Stimulated activated CD8-positive, alpha-beta memory T cell treated with anti-CD3 and anti-CD28 coated beads, Interleukin-2, amount 100 ng/mL, for 48 hours (primary cell): Measurements from ENCODE around the gene COPE.
A peak's percentile ranks its signal among the peaks of the same experiment; 100 is the strongest.

Source experiments
- DNase-seq, 2 donors: peaks; one replicate each; pipeline ENCODE4 v3.0.0-alpha.2; 2020; ENCODE audit warnings: low read depth in 2 of 2

Gene COPE

DNA sequence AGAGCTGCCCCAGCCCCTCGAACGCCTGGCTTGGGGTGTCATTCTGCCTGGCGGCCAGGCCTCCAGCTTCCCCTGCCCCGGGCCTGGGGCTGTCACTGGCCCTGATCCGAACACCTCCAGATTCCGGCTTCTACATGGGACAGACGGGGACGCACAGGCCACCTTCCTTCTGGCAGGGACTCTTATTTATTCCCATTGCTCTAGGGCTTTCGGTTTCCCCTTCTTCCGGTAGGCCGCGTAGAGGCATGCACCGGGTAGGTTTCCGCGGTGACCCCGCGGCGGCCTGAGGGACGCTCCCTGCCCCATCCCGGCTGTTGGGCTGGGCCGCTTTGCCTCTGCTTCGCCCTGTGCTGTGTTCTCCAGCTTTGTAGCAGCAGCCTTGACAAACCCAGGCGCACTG is 51.4 kb downstream of the COPE start:
- no peak for DNase-seq

DNA sequence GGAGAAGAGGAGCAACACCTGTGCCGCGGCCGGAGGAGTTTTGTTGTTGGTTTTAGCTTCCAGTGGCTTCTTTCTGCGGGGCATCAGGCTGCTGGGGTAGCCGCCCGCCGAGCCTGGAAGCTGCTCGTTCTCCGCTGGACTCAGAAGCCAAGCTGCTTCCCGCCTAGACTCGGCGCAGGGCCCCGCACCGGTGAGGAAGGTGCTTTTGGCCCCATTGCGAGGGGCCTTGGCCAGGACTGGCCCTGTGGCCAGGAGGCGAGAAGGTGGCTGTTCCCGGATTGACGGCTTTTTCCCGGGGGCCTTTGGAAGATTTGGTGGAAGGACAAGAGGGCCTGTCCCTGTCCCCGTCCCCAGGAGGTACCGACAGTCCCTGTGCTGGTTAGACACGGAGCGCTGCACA is 52.0 kb downstream of the COPE start:
- no peak for DNase-seq

DNA sequence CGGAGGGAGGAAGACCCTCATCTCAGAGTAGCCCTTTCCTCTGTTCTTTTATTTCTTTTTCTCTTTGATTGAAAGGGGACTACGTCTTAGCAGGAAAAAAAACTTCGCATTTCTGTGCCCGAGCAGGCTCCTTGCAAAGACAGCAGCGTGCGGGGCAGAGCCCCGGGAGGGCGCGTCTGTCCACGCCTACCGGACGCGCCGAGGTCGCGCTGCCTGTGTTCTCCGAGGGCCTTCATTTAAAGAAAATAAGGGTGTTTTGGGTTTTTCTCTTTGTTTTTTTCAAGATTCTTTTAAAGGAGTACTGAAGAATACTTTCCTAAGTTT is 52.4 kb downstream of the COPE start:
- DNase-seq = no peak

DNA sequence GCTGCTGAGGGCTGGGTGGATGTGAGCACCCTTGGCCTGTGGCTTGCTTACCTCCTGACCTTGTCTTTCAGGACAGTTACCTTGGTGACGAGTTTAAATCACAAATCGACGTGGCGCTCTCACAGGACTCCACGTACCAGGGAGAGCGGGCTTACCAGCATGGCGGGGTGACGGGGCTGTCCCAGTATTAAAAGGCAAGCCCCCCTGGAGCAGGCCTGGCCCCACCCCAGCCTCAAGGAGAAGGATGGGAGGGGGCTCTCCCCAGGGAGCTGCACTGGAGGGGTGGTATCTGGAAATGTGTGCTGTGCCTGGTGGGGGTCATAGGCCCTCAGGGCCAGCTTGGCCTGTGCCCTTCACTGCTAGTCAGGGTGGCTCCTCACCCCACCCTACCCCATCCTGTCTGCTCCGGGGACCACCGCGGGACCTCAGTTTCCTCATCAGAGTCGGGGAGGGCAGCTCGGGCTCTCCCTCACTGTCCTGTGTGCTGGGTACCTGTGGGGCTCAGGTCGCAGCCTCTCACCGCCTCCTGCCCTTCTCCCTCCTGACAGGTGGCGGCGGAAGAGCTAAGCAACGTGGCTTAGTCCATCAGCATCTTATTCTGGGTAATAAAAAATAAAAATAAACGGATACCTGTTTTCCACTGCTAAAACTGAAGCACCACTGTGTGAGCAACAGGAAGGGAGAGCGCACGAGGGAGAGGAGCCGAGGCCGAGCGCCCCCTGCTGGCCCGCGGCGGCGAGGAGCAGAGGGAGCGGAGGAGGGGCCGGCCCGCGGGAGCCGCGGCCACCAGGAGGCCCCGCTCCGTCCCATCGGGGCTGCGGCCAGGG is 53.0 kb downstream of the COPE start:
- DNase-seq = peak; percentile 52

DNA sequence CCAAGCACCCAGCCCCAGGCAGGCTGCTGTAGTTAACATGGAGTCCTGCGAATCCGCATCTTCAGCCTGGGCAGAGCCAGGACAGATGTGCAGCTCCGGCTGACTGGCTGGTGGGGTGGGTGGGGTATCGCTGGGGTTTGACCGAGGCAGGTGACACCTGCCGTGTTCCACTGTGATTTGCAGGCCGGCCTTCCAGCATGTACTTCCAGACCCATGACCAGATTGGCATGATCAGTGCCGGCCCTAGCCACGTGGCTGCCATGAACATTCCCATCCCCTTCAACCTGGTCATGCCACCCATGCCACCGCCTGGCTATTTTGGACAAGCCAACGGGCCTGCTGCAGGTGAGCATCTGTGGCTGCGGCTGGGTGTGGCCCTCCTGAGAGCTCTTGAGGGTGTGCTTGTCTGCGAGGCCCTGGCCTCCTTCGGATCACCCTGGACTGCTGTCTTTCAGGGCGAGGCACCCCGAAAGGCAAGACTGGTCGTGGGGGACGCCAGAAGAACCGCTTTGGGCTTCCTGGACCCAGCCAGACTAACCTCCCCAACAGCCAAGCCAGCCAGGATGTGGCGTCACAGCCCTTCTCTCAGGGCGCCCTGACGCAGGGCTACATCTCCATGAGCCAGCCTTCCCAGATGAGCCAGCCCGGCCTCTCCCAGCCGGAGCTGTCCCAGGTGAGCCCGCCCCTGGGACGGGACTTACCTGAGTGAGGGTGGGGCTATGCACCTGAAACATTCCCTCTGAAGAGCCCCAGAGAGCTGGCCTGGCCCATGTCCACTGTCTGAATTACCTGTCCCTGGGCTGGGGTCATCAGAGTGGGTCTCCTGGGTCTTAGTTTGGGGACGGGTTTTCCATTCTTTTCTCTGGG is 53.8 kb downstream of the COPE start:
- DNase-seq = no peak

DNA sequence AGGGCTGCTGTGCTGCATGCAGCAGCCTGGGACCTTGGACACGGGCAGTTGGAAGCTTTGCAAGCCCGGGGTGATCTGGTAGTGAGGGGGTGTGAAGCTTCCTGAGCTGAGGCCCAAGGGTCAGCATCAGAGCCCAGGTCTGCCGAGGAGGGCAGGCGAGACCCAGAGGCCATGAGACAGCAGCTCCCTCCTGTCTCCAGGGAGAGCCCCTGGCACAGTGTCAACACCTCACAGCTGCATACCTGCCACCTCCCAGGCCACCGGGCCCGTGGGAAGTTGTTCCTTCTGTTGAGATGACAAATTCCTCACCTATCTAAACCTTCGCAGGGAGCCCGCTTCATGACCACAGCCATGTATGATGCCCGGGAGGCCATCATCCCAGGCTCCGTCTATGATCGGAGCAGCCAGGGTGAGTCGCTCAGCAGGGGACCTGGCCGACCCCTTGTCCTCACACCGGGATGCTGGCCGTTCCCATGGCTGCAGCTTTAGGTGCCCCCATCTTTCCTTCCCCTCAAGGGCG is 55.3 kb downstream of the COPE start:
- no peak for DNase-seq

DNA sequence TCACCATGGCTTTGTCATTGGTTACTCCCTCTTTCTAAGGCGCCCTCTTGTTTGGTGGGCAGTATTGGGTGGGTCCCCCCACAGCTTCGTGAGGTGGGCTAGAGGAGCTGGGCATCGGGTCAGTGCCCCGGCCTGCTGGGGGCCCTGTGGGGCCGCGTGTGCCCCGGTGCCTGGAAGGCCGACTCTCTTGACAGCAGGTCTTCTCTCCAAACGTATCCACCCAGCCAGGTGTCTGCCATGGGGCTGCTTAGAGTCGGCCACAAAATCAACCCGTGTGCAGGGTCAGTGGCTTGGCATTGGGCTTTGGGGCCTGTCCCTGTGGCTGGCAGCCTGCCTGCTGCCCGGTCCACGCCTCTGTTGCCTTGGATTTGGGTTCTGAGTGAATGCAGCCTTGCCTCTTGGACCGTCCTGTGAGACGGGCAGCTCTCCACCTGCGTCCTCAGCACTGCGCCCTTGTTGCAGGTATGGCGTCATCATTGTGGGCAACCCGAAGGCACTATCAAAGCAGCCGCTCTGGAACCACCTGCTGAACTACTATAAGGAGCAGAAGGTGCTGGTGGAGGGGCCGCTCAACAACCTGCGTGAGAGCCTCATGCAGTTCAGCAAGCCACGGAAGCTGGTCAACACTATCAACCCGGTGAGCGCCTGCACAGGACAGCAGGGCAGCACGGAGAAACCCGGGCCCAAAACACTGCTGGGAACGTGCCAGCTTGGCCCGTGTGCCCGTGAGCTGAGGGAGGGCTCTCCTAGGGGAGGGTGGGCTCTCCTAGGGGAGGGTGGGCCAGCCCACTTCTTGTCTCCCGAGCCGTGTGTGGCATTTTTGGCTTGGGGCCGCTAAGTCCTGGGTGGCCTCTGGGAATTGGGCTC is 56.0 kb downstream of the COPE start:
- DNase-seq = no peak

DNA sequence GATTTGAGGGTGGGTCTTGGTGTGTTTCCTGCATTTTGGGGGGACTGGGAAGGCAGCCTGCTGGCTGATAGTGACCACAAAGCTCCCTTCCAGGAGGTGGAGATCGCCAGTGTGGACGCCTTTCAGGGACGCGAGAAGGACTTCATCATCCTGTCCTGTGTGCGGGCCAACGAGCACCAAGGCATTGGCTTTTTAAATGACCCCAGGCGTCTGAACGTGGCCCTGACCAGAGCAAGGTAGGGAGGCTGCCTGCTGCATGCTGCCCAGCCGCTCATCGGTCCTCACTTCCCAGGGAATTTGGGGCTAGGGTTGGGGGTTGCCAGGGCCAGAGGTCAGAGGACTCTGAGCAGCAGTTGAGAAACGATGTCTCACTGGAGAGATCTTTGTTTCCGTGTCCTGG is 57.3 kb downstream of the COPE start:
- DNase-seq = no peak

DNA sequence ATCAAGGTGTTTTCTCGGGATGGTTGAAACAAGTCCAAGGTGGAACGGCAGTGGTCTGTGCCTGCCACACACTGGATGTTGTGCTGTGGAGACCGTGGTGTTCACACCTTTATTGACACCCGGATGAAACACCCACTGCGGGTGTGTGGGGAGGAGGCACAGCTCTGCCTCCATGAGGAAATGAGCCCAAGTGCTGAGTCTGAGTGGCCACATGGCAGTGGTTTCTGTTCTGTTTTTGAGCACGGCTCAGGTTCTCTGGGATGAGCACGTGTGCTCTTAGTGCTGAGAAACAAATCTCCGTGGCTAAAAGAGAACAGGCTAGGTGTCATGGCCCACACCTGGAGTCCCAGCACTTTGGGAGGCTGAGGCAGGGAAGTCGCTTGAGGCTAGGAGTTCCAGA is 58.0 kb downstream of the COPE start:
- DNase-seq = no peak

DNA sequence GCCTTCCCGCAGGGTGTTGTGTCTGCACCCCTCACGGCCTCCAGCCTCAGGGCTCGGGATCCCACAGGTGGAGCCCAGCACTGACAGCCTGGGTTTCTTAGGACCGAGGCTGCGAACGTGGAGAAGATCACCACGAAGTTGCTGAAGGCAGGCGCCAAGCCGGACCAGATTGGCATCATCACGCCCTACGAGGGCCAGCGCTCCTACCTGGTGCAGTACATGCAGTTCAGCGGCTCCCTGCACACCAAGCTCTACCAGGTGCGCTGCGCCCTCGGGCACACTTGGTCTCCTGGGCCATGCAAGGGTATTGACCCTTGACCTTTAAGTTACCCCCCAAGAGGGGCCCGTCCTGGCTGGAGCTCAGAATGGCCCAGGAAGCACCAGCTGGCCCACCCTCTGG is 58.5 kb downstream of the COPE start:
- DNase-seq = no peak

DNA sequence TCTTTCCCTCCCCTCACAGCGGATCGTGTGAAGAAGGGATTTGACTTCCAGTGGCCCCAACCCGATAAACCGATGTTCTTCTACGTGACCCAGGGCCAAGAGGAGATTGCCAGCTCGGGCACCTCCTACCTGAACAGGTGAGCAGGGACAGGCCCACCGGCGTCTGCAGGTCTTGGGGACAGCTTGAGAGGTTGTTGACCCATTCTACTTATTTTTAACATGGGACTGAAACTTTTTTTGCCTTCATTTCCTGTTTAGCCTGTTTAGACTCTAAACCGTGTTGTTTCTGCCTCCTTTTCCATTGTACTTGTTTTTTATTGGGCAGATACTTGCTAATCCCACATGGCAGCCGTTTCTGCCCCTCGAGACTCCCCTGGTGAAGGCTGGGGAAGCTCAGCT is 58.9 kb downstream of the COPE start:
- DNase-seq = no peak

DNA sequence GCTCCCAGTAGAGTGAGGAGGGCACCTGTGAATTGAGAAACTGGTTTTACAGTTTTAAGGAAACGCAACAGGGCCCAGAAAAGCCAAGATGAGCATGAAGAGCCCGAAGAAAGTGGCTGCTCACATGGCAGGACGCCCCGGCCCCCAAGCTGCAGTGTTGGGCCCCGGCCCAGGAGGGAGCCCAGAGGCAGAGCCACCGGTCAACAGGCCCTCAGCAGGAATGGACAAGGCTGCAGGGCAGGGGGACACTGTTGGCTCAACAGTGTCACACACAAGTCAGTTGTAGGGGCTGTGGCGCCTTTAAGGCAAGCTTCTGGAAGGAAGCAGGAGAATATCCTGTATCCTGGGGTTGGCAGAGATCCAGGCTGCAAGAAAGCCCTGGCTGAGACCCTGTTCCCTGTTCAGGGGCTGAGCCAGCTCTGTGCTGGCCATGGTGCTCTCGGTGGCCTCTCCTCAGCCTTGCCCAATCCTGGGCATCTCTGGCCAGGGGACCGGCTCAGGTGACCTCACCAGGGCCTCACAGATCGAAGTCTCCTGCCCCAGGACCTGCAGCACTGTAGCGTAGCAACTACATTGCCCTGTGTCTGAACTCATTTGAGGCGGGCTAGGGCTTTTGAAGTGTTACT is 59.4 kb downstream of the COPE start:
- no peak for DNase-seq

DNA sequence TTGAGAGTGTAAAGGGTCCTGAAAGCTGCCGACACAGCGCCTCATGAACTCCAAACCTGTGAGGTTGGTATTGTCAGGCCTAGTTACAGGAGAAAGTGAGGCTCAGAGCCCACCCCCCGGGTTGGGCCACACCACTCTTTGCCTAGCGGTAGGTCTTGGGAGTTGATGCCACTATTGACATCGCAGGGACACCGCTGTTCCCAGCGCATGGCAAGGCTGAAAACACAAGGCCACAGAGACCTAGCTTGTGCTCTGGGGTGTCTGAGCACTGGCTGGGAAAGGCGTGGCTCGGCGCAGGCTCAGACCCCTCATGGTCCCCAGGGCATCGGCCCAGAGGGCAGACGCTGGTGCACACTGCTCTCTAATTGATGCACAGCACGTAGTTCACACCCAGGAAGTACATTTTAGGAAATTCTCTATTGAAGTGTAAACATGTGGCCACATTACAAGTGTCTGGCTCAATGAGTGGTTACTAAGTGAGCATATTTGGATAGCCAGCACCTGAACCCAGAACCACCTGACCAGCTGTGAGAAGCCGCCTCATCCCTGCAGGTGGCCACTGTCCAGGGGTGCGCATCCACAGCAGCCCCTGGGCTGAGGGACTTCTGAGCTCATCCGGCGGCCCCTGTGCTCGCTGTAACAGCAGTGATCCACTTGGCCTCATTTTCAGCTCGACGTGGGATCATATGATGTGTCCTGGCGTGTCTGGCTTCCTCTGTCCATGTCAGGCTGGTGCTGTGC is 60.1 kb downstream of the COPE start:
- DNase-seq = no peak

DNA sequence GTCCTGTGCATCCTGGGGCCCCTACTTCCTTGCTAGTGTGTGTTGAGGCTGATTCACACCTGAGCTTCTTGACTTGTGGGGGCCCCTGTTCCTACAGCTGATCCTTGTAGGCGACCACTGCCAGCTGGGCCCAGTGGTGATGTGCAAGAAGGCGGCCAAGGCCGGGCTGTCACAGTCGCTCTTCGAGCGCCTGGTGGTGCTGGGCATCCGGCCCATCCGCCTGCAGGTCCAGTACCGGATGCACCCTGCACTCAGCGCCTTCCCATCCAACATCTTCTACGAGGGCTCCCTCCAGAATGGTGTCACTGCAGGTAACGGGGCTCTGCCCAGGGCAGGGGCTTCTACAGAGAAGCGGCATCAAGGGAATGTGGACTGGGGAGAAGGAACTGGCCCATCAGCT is 62.0 kb downstream of the COPE start:
- DNase-seq = no peak

DNA sequence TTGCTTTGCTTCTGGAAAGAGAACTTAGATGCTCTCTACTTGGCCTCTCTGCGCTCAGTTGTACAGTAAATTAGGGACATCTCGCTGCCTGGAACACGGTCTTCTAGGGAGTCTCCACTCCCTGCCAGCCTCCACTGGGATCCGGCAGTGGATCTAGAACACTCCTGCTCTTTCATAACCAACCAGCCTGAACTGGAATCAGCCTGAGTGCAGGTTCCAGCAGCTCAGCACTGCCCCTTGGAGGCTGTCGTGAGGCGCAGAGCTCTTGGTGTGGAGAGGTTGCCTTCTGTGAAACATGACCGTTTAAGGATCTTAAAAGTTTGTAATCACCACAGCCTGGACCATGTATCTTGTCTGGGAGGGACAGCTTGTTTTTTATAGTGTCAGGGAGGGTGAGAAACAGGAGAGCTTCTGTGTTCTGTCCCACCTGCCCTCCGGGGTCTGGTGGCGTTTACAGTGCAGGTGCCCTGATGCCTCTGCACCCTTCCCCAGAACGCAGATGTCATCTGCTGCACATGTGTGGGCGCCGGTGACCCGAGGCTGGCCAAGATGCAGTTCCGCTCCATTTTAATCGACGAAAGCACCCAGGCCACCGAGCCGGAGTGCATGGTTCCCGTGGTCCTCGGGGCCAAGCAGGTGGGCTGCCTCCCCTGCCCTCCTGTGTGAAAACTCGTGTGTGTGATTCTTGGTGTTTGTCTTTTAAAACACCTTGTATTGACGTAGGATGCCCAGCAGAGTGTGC is 62.6 kb downstream of the COPE start:
- no peak for DNase-seq

DNA sequence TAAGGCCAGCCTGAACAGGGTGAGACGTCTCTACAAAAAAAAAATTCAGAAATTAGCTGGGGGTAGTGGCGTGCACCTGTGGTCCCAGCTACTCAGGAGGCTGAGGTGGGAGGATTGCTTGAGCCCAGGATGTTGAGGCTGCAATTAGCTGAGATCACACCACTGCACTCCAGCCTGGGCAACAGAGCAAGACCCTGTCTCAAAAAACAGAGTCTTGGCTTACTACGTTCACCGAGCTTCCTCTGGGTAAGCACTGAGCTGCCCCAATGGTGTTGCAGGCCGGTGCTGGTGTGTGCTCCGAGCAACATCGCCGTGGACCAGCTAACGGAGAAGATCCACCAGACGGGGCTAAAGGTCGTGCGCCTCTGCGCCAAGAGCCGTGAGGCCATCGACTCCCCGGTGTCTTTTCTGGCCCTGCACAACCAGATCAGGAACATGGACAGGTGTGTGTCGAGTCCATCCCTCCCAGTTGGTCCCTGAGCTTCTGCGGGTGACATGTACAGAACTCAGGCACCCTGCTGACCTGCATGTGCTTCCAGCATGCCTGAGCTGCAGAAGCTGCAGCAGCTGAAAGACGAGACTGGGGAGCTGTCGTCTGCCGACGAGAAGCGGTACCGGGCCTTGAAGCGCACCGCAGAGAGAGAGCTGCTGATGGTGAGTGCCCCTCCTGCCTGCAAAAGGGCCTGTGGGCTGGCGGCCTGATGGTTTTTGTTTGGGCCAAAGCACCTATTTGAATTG is 63.4 kb downstream of the COPE start:
- no peak for DNase-seq

DNA sequence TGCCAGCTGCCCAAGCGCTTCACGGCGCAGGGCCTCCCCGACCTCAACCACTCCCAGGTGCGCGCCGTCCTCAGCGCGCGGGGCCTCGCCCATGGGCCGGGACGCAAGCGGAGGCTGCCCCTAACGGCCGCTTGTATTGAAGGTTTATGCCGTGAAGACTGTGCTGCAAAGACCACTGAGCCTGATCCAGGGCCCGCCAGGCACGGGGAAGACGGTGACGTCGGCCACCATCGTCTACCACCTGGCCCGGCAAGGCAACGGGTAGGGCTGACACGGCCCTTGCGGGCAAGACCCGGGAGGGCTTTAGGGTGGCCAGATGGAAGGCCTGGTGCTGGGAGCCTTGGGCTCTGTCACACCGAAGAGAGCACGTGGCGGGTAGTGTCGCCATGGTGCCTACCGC is 64.2 kb downstream of the COPE start:
- no peak for DNase-seq

DNA sequence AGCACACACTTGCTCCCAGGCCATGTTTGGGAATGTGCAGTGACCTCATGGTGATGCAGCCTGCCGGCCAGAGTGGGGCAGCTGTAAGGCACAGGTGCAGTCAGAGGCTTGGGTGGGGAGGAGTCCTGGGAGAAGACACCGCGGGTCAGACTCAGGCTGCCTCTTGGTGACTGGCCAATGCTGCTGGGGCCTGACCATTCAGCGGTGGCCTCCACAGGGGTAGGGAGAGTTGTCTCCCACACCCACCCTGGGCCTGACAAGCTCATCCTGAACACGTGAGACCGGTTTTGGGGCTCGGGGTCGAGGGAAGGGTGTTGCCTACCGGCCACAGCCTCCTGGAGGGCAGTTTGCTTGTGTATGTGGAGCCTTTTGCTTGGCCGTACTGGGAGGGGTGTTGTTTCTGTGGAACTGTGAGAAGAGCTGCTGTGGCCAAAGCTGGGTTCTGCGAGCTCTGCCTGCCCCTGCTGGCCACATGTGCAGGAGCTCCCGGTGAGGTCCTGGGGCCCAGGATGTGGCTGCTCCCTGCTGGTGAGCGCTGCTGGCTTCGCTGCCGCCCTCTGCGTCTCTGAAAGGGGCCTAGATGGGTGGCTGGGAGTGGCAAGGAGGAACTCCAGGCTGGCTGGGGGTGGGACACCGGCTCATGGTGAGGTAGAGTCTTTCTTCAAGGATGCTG is 65.3 kb downstream of the COPE start:
- DNase-seq = no peak

DNA sequence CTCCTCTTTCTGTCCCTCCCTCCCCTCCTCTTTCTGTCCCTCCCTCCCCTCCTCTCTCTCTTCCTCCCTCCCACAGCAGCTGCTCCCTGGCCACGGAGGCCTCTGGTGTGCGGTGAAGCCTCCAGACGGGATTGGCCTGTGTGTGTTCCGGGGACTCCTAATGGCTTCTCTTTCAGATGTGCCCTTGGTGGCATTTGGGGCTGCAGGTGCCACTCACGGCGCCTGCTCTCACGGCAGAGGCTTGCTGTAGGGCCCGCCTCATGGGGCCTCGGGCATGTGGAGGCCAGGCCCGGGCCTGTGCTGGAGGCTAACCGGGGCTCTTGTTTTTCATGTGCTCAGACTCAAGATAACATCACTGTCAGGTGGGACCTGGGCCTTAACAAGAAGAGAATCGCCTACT is 66.5 kb downstream of the COPE start:
- no peak for DNase-seq
